GM18951 (cell line): Measurements from ENCODE around the gene E2F8.
"Not testable (repeated sequence)": the region's sequence is repeated elsewhere in the genome, so short reads cannot be mapped to it uniquely, and the experiment has no call there.

Experiments used
- POLR2A ChIP-seq: IDR thresholded peaks from 4 replicates; pipeline ENCODE4 v1.6.1; 2011; ENCODE audit warnings: mild to moderate bottlenecking; ENCODE audit not compliant: insufficient read length, insufficient read depth; ENCODE audit errors: extremely low read depth
- in situ Hi-C: fragments of 300-500 bp; cut with MboI; formaldehyde crosslinking; loops from one replicate; pipeline ENCODE4 v1.12.0; 2022; ENCODE audit warnings: low sequenced_read_pairs, mixed read lengths, inconsistent platforms; ENCODE audit not compliant: unreplicated experiment

Gene E2F8

GRCh38 chr11:19267567-19267966, 26.8 kb upstream of the E2F8 start:
- in situ Hi-C loops = no loop called here
- TF ChIP-seq POLR2A = no peak

GRCh38 chr11:19263333-19263732, 22.6 kb upstream of the E2F8 start:
- no peak for TF ChIP-seq POLR2A
- in situ Hi-C loops = no loop called here

- no peak for TF ChIP-seq POLR2A
- in situ Hi-C loops = no loop called here
Observed at GRCh38 chr11:19259487-19260345, 19.0 kb upstream of the E2F8 start.

- in situ Hi-C loops = no loop called here
- no peak for TF ChIP-seq POLR2A
Observed at GRCh38 chr11:19258641-19259230, 18.0 kb upstream of the E2F8 start.

- in situ Hi-C loops = not testable (repeated sequence)
Observed at GRCh38 chr11:19254441-19254840, 13.7 kb upstream of the E2F8 start.

DNA sequence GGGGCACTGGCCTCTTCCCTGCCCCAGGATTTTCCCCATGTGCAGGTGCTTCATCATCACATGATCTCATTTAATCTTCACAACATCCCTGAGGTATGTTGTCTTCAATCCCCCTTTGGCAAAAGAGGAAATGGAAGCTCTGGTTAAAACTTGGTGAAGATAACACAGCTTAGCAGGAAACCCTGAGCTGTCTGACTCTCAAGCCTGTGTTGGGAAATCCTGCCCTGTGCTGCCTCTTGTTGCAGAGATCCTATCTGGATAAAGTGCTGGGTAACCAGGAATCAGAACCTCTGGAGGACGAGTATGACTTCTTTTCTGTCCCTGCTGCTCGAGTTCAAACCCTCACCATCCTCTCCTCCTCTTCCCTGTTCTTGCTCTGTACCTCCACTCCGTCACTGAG, 13.1 kb upstream of the E2F8 start:
- no peak for TF ChIP-seq POLR2A
- in situ Hi-C loops = no loop called here

GRCh38 chr11:19253153-19253745, 12.5 kb upstream of the E2F8 start:
- in situ Hi-C loops = no loop called here
- TF ChIP-seq POLR2A = no peak

- in situ Hi-C loops = no loop called here
- no peak for TF ChIP-seq POLR2A
Observed at GRCh38 chr11:19252394-19253152, 11.8 kb upstream of the E2F8 start.

DNA sequence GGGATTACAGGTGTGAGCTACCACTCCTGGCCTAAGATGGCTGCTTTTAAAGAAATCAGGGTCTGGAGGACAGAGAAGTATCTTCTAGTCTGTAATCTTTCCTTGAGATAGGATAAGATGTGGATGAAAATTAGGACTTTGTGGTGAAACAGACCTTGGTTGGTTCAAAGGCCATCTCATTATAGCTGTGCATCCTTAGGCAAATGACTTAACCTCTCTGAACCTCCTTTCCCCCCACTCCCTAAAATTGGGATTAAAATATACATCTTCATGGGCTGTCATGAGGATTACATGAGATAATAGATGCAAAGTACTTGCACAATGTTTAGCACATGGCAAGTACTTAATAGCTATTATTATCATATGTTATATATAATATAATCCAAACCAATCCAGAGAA, 10.8 kb upstream of the E2F8 start:
- no peak for TF ChIP-seq POLR2A
- in situ Hi-C loops = no loop called here

- TF ChIP-seq POLR2A = no peak
Observed at GRCh38 chr11:19246816-19247215, 6.1 kb upstream of the E2F8 start.

GRCh38 chr11:19245351-19245750, 4.6 kb upstream of the E2F8 start:
- in situ Hi-C loops = no loop called here
- no peak for TF ChIP-seq POLR2A

More at GRCh38 chr11:19246816-19247215, 6.1 kb upstream of the E2F8 start:
- in situ Hi-C loops = no loop called here

GRCh38 chr11:19244621-19245020, 3.9 kb upstream of the E2F8 start:
- in situ Hi-C loops = no loop called here
- no peak for TF ChIP-seq POLR2A

GRCh38 chr11:19244084-19244483, 3.3 kb upstream of the E2F8 start:
- TF ChIP-seq POLR2A = no peak
- in situ Hi-C loops = no loop called here
